Left ventricle myocardium inferior (tissue), 1 donor: ENCODE data around the gene ZXDC. TPM values are rescaled to one million over a fixed set of nuclear protein-coding genes. Genes with fewer than 3 reads are reported as not detected.

ENCODE experiments used
- DNase-seq: peaks from one replicate; pipeline ENCODE4 v3.0.0-alpha.2; 2020
- H3K27ac ChIP-seq: fragments of 200-600 bp; replicated peaks from 2 replicates; pipeline ENCODE4 v1.8.0; 2021
- H3K27me3 ChIP-seq: fragments of 200-600 bp; 2 replicates; pipeline ENCODE4 v1.8.0; 2021; ENCODE audit warnings: low read depth
- H3K36me3 ChIP-seq: fragments of 200-600 bp; 2 replicates; pipeline ENCODE4 v1.8.0; 2021
- H3K4me1 ChIP-seq: fragments of 200-600 bp; 2 replicates; pipeline ENCODE4 v1.8.0; 2021
- H3K4me3 ChIP-seq: fragments of 200-600 bp; 2 replicates; pipeline ENCODE4 v1.8.0; 2021; ENCODE audit warnings: mild to moderate bottlenecking, moderate library complexity
- H3K9me3 ChIP-seq: fragments of 200-600 bp; replicated peaks from 2 replicates; pipeline ENCODE4 v1.8.0; 2021
- intact Hi-C: fragments of 100-400 bp; cut with micrococcal nuclease; formaldehyde crosslinking; loops from one replicate; pipeline ENCODE4 v1.11.0; 2022
- long read RNA-seq: library from polyadenylated mRNA; unstranded; transcript quantifications from one replicate; pipeline ENCODE4 v2.0.0, GENCODE V29; 2021
- total RNA-seq: library from RNA; stranded (reverse); fragmentation: NEBNext Ultra II Directional; extraction: Animal tissue kit (Norgen Biotek cat#: 25700); gene quantifications from one replicate; pipeline ENCODE4 v1.2.1, GENCODE V29; 2021
- TF ChIP-seq, protein P1 (sequence below): fragments of 200-600 bp; IDR thresholded peaks from 2 replicates; pipeline ENCODE4 v1.8.0; 2021; ENCODE audit warnings: antibody characterized with exemption, mild to moderate bottlenecking, borderline replicate concordance
- donor health status: DM: no; HTN: yes; CAD: no; lungs with severe emphysema.

ZXDC gene, protein sequence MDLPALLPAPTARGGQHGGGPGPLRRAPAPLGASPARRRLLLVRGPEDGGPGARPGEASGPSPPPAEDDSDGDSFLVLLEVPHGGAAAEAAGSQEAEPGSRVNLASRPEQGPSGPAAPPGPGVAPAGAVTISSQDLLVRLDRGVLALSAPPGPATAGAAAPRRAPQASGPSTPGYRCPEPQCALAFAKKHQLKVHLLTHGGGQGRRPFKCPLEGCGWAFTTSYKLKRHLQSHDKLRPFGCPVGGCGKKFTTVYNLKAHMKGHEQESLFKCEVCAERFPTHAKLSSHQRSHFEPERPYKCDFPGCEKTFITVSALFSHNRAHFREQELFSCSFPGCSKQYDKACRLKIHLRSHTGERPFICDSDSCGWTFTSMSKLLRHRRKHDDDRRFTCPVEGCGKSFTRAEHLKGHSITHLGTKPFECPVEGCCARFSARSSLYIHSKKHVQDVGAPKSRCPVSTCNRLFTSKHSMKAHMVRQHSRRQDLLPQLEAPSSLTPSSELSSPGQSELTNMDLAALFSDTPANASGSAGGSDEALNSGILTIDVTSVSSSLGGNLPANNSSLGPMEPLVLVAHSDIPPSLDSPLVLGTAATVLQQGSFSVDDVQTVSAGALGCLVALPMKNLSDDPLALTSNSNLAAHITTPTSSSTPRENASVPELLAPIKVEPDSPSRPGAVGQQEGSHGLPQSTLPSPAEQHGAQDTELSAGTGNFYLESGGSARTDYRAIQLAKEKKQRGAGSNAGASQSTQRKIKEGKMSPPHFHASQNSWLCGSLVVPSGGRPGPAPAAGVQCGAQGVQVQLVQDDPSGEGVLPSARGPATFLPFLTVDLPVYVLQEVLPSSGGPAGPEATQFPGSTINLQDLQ
- total RNA-seq: 15.6 TPM
- long read RNA-seq, full-length matches to known transcripts: 24 of 47 reads
- long read RNA-seq, partial matches to known transcripts: 8 of 47 reads
- long read RNA-seq, other reads (novel, unspliced or antisense): 15 of 47 reads

DNA sequence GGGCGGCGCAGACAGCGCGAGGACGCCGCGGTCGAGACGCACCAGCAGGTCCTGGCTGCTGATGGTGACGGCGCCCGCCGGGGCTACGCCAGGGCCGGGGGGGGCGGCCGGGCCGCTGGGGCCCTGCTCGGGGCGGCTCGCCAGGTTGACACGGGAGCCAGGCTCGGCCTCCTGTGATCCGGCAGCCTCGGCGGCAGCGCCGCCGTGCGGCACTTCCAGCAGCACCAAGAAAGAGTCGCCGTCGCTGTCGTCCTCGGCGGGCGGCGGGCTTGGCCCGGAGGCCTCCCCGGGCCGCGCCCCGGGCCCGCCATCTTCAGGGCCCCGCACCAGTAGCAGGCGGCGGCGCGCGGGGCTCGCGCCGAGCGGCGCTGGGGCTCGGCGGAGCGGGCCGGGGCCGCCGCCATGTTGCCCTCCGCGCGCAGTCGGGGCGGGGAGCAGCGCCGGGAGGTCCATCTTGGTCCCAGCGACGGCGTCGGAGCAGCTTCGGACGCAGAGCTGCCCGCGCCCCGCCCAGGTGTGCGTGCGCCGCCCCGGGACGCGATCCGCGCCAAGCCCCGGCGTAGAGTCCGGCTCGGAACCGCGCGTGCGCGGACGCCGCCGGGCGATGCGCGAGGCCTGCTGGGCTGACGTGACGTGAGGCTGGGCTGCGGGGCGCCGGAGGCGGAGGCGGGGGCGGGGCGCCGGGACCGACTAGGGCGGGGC is at the start of gene ZXDC:
Gene ZXDC (minus strand): TSS at position 479 of the 702 bp plus-strand sequence. CDS start 26 bp downstream, at position 453.
- H3K4me3 ChIP-seq: peak within 1 kb of the TSS; percentile 81
- TF ChIP-seq, protein P1, sequence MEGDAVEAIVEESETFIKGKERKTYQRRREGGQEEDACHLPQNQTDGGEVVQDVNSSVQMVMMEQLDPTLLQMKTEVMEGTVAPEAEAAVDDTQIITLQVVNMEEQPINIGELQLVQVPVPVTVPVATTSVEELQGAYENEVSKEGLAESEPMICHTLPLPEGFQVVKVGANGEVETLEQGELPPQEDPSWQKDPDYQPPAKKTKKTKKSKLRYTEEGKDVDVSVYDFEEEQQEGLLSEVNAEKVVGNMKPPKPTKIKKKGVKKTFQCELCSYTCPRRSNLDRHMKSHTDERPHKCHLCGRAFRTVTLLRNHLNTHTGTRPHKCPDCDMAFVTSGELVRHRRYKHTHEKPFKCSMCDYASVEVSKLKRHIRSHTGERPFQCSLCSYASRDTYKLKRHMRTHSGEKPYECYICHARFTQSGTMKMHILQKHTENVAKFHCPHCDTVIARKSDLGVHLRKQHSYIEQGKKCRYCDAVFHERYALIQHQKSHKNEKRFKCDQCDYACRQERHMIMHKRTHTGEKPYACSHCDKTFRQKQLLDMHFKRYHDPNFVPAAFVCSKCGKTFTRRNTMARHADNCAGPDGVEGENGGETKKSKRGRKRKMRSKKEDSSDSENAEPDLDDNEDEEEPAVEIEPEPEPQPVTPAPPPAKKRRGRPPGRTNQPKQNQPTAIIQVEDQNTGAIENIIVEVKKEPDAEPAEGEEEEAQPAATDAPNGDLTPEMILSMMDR: peak; percentile 59
- peaks cover 53% of the 10 kb centered on the region for H3K4me1 ChIP-seq
- H3K36me3 ChIP-seq: peaks cover 15% of the 10 kb centered on the region
- H3K27ac ChIP-seq: peak within 1 kb of the TSS; percentile 96
- H3K27me3 ChIP-seq: no peaks in the 10 kb centered on the region
- no peaks in the 10 kb centered on the region for H3K9me3 ChIP-seq
- intact Hi-C loops: no loop called here
- peak; percentile 95 for DNase-seq

DNA sequence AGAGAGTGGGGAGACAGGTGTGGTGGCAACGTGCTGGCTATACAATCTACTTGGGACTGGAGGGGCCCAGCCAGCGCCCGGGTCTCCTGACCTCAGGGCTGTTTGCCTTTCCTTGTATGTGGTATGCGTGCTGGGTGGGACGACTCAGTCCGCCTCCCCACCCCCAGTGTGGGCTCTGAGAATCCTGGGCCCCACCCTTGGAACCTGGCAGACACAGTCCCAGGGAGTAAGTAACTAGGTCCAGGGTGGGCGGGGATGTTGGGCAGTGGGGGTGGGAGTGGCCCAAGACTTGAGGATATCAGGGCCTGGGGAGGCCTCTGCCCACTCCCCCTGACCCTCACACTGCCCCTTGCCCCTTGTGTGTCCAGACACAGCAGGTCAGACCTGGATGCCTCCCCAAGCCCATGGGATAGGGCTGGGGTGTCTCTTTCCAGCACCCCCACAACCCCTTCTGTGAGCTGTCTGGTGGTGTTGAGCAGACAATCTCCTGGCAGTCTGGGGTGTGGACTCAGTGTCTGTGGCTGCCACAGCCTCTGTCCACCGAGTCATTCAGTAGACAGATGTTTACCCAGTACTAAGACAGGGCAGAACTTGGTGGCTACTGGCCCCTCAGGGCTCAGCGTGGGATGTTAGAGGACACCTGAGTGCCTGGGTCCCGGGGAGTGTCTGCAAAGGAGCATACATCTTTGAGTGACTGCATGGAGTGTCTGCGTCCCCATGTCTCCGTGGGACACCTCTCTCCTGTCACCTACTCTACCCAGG is 49.6 kb upstream of the ZXDC start:
- H3K27me3 ChIP-seq: peaks cover 36% of the 10 kb centered on the region
- H3K27ac ChIP-seq: no peak overlapping the region
- peaks cover 34% of the 10 kb centered on the region for H3K4me1 ChIP-seq
- no peak for DNase-seq
- intact Hi-C loops: no loop called here
- H3K9me3 ChIP-seq: no peaks in the 10 kb centered on the region
- H3K4me3 ChIP-seq: peak overlapping the region; percentile 64
- TF ChIP-seq, protein P1: no peak
- no peaks in the 10 kb centered on the region for H3K36me3 ChIP-seq

DNA sequence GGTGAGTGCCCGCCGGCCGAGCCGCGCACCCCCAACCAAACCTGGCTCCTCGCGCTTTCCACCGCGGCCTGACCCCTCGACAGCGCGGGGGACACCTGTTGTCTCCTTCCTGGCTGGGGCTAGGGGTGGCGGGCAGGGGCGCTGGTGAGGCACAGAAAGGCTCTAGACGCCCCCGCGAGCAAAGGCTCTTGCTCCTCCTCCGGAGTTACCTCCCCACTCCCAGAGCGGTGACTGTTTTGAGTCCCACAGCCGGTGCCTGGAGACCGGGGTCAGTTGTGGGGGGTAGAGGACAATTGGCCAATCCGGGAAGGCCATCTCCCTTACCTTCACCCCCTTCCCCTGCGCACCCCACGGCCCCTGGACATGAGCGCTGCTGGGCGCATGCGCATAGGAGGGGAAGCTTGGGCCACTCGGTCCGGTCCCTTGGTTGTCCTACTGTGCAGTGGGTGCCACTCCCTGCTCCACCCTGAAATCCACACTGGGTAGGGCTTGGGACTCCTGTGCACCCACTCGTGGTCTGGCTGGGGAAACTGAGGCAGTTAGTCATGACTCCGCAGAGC is 48.8 kb upstream of the ZXDC start:
- Histone ChIP-seq H3K4me3 (peak overlapping the region; percentile 64), H3K27me3 (peaks cover 36% of the 10 kb centered on the region), H3K27ac (peak overlapping the region; percentile 43), H3K36me3 (no peaks in the 10 kb centered on the region), H3K4me1 (peaks cover 27% of the 10 kb centered on the region), H3K9me3 (no peaks in the 10 kb centered on the region)
- peak; percentile 37 for DNase-seq
- intact Hi-C loops: no loop called here
- TF ChIP-seq, protein P1: no peak

DNA sequence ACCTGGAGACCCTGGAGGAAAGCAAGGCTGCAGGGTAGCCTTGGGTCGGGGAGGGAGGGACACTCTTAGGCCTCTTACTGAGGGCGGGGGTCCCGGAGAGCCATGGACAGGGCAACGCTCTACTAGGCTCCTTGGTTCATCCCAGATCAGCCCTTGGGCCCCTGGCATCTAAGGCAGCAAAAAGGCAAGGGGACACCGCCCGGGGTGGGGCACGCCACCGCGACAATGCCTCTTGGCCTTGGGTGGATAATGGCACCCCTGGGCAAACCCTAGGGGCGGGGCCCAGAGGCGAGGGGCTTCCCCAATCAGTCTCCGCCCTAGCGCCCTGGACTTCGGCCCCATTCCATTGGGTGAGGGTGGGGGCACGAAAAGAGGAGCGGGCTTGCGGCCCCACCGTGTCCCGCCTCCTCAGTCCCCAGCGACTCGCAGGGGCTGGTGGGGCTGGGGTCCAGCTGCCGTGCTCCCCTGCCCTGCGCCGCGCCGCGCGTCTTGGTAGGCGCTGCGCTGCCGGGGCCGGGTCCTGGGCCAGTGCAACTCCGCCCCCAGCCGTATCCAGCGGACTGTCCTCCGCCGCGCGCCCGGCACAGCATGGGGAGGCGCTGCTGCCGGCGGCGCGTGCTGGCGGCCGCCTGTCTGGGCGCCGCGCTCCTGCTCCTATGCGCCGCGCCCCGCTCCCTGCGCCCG is 48.2 kb upstream of the ZXDC start, which contains the start of gene CHST13:
Gene CHST13 (plus strand): TSS at position 411 of the 684 bp plus-strand sequence. CDS start 178 bp downstream, at position 589.
- DNase-seq: peak; percentile 54
- Histone ChIP-seq H3K36me3 (no peaks in the 10 kb centered on the region), H3K27me3 (peaks cover 36% of the 10 kb centered on the region)

More for the DNA sequence above, 48.2 kb upstream of the ZXDC start, which contains the start of gene CHST13:
- Histone ChIP-seq H3K27ac (peak within 1 kb of the TSS; percentile 43), H3K4me3 (peak within 1 kb of the TSS; percentile 64), H3K9me3 (no peaks in the 10 kb centered on the region), H3K4me1 (peaks cover 21% of the 10 kb centered on the region)
- intact Hi-C loops: no loop called here
- TF ChIP-seq, protein P1: peak; percentile 25
